NCI-H2227 (cell line): Measurements from ENCODE around the gene MDGA2.
A peak's percentile ranks its signal among the peaks of the same experiment; 100 is the strongest.

Source experiments
- DNase-seq: peaks from one replicate; lab custom pipeline; 2025; ENCODE audit not compliant: unreplicated experiment; lab: John Stamatoyannopoulos, UW

The MDGA2 gene

DNA sequence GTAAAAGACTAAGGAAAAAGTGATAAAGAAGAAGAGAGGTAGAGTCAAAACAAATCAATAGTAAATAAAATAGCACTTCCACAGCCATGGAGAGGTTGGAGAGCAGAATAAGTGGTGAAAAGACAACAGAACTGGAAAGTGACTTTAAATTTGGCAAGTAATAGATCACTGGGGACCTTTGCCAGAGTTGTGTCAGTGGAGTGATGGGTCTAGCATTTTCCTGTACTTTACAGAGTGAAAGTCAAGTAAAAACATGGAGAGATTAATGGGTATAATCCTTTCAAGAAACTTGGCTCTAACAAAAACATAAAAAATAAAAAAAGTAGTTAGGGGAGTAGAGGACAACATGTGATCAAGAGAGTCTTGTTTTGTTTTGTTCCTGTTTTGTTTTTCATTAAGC is 521.7 kb downstream of the MDGA2 start:
- no peak for DNase-seq

DNA sequence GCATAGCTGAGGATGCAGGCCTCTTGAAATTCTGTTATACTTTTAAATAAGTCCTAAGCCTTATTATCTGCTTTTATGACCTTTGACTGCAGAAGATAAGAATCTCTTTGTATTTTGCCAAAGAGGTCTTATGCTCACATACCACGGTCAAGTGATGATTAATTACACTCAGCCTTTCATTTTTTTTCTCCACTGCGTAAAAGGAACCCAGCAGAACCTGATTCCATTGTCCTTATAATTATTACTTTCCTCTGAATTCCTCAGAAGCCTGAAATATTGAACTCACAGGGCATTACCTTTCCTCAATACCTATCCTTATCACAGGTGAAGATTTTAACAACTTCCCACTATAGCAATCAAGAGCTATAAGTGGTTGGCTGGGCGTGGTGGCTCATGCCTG is 525.1 kb downstream of the MDGA2 start:
- DNase-seq, result no peak

DNA sequence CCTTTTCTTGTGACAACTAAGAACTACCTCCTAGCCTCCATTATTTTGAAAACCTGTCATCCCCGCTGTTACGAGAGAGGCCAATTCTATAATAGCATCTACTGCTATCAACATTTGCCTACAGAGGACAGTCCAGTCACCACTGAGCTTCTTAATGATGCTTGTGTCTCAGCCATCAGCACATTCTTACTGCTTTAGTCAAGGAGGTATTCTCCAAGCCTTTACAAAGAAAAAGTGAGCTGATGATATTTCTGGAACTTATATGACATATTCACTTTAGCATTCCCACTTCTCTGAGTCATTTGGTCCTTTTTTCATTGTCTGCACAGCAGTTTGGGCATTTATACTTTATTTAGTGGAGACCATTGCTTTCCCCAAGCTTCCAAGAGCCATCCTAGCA is 526.1 kb downstream of the MDGA2 start:
- DNase-seq, result no peak

DNA sequence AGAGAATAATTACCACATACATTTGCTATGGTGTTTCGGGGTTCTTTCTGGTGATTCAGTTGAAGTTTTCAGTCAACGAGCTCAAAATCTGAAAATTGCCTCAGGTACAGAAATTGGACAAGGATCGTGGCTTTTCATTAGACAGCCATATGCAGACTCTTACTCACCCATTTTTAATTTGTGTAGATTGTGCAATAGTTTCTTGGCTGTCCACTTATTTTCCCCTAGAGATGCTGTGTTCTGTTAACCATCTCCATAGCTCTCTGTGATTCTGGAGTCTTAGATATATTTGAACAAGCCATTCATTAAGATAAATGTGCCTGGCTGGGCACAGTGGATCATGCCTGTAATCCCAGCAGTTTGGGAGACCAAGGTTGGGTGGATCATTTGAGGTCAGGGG is 526.7 kb downstream of the MDGA2 start:
- no peak for DNase-seq

DNA sequence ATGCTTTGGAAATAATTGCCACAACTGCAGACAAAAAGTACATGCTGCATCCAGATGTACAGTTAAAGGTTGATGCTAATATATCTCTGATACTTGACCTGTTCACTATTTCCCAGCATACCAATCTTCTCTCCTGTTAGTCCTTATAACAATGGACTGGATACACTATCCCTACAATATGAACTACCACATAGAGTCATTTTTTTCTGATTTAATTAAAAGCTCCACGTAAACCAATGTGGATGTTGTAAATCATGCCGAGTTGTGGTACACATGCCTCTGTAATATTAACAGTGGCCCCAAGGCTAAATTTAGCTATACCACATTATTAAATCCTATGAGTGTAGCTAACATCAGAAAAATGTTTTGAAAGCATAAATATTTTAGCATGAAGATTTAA is 554.8 kb downstream of the MDGA2 start:
- no peak for DNase-seq

DNA sequence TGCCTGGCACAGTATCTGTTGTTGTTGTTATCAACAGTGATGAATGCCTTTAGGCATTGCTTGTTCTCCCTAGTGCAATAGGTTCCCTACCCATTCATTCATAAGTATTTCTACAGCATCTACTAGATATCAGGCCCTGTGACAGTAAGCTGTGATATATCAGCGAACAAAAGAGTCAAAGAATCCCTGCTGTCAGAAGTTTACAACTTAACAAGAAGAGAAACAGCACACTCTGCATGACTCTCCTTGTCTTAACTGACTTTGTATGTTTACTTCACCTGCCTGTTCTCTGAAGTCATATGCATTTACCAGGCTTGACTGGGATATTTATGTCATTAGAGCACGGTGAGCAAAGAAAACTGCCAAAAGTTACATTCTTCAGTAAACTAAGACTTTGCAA is 571.6 kb downstream of the MDGA2 start:
- no peak for DNase-seq

DNA sequence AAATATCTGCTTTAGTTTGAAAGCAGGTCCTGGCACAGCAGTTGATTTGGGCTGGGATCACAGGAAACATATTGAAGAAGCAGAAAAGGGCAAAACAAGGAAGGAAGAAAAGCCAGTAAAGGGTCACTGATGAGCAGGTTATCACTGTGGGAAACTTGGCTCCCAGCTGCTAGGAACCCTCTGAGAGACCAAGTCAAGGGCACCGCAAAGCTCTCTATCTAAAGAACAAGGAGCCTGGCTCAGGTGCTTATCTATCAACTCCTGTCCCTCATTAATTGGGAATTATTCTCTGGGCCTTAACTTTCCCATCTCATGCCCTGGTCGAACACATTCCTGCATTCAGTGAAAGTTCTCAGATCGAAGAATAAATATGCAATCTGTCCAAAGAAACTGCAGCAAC is 572.9 kb downstream of the MDGA2 start:
- no peak for DNase-seq

DNA sequence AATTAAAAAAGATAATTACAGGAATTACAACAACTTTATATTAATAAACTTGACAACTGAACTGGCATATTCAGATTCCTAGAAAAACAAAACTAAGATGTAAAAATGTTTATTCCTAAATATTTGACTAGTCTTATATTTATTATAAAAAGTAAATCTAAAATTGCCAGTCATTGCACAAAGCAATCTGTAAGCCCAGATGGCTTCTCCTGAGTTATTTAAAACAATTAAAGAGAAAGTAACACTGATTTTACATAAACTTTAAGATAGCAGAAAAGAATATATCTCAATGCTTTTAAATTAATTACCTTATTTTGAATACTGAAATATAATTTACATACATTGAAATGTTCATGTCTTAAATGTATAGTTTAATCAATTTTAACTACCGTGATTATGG is 589.7 kb downstream of the MDGA2 start:
- no peak for DNase-seq

DNA sequence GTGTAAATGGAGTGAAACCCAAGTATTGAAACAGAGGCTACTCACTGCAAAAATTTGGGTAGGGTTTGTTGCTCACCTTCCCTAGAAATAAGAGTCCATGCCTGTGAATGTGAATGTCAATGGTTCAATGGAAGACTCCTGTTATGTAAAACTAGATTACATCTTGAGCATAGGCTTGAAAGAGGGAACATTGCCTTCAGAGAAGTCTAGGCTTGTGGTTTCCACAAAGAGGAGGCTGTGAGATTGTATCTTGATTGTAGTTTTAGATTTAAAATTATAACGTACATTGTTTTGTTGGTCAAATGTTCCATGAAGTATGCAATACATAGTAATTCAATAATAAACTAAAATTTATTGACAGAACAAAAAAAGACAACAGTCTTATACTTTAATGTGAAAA is 610.1 kb downstream of the MDGA2 start:
- no peak for DNase-seq

DNA sequence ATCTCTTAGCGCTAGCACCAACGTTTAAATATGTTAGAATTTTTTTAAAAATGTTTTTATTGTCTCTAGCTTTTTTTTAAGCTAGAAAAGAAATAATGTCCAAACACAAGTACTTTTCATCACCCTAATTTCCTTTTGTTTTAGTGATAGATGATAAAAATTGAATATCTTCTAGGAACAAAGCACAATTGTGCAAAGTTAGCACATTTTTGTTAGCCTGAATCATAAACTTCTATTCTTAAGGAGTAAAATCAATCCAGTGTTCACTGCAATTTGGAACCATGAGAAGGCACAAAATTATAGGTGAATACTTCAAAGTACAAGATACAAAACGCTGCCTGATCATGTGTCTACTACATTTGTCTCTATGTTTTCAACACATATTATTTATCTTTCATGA is 615.4 kb downstream of the MDGA2 start:
- DNase-seq, result no peak

DNA sequence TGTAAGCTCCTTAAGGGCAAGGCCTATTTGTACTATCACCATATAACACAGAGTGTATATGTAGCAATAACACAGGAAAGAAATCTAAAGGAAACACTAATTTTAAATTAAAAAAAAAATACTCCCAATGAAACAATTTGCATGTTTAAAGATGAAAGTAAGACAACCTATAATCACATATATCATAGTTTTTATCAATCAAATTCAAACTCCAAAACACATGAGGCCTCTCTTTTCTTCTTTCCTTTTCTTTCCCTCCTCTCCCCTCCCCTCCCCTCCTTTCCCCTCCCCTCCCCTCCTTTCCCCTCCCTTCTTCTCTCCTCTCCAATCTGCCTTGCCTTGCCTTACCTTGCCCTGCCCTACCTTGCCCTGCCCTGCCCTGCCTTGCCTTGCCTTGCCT is 618.0 kb downstream of the MDGA2 start:
- DNase-seq, result no peak

DNA sequence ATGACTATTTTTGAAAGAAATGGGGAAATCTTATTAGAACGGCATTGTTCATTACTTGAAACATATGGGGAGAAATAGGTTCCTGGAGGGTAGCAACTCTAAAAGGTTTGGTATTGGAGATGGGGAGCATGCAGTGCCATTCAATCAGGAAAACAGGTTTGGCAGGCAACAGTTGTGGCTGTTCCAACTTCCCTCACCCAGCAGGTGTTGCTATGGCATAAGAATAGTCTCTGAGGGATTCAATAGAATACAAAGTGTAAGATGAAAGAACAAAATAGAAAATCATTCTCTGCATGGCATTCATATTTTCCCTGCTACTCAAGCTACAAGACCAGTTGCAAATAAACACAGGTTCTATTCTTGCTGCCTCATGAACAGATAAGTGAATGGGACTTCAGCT is 630.6 kb downstream of the MDGA2 start:
- peak; percentile 4 for DNase-seq

DNA sequence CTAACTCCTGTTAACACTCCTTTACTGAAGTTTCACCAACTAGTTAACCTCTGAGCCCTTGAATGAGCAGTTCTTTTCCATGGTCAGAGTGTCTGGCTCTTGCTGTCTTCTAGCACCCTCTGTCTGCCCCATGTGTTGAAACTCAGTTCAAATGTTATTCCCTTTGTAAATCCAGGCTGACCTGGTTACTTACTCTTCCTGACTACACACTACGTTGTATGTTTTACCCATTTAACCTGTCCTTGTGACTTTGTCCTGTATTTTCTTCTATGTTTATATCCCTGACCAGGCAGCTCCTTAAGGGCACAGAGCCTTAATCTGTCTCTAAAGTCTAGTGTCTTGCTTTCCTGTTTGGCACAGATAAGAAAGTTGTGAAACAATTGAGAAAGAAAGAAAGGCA is 634.9 kb downstream of the MDGA2 start:
- DNase-seq, result no peak

DNA sequence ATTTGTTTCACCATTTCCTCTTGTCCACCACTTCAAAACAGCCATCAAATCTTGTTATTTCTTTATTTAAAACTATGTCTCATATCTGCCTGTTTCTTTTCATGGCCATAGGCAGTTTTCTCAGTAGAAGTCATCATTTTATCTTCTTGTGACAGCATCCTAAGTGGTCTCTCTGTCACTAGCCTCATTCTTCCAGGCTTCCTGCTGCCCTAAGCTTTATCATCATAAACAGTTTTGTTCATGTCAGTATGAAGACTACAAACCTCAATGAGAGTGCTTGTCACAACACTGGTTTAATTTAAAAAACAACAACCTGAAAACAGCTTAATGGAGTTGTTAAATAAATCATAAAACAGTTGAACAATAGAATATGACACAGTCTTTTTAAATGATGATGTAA is 636.1 kb downstream of the MDGA2 start:
- no peak for DNase-seq

DNA sequence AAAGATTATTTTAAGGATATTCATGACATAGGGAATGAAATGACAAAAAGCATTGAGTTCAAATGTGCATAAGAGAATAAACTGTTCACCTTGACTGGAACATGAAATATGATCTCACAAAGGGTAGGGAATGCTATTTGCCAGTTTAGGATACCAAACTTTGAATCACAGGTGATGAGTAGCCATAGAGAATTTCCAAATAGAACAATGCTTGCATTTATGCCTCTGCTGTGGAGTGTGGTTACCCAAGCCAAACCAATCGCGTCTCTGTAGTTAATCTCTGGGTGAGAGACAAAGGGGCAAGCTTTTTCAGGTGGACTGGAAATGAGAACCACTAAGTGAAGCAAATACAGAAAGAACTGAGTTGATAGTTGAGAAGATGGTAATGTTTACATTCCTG is 652.7 kb downstream of the MDGA2 start:
- no peak for DNase-seq

DNA sequence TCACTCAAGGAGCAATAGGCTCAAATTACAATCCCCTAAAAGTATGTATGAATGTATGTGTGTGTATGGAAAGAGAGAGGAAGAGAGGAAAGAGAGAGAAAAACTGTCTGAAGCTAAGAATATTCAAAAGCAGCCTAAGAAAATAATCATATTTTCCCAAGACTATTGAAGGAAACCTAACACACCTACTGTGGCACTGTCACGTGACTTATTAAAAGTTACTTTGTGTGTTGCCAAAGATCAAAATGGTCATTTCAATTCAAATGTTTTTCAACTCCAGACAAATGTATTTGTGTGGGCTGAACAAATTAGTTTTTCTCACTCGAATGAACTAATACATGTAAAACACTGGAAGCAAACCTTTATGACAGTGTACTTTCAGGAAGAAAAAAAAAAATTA is 654.9 kb downstream of the MDGA2 start:
- no peak for DNase-seq

DNA sequence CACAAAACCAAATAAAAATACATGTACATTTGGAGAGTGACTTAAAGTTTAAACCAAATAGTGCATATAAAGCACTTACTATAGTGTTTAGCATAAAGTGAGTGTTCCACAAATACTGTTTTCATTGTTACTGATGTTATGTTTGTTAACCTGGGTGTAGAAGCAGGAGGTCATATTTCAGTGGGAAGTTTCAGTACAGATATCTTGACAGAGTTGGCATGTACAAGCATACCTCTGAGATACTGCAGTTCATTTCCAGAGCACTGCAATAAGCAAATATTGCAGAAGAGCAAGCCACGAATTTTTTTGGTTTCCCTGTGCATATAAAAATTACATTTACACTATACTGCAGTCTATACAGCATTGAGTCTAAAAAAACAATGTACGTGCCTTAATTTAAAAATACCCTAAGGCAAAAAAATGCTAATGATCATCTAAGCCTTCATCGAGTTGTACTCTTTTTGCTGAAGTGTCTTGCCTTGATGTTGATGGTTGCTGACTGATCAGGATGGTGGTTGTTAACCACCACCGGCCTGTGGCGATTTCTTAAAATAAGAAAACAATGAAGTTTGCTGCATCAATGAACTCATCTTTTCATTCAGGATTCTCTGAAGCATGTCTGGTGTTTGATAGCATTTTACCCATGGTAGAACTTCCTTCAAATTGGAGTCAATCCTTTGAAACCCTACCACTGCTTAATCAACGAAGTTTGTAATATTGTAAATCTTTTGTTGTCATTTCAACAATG is 662.7 kb downstream of the MDGA2 start:
- DNase-seq, result no peak

DNA sequence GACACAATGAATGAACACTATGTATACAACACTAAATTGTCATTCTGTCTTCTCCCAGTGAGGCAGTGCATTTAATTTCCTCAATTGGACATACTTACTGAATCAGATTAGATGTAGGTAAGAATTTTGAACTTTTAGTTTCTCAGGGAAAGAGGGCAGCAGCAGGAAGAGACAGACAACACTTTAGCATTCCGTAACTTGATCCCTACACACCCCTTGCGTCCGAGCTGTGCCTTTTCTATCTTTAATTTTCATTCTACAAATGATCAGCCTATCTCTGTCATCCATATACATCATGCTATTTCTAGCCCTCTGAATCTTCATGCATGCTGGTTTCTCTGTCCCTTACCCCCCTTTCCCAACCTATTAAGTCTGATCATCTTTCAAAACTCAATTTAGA is 665.8 kb downstream of the MDGA2 start:
- no peak for DNase-seq

DNA sequence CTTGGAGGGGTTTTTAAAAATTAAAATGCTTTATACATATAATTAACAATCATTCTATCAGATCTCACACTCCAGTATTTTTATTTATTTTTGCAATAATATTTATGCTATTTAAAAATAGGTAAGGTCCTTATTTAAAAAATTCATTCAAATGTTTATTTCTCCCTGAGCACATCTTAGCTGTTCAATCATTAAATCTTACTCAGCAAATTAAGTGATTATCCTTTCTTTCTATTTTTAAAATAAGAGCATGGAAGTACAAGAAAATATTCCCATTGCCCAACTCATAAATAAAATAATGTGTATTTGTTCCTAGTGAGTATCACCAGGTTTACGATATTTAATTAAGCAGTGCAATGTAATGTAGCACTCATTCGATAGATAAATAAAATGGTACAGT is 666.7 kb downstream of the MDGA2 start:
- no peak for DNase-seq

DNA sequence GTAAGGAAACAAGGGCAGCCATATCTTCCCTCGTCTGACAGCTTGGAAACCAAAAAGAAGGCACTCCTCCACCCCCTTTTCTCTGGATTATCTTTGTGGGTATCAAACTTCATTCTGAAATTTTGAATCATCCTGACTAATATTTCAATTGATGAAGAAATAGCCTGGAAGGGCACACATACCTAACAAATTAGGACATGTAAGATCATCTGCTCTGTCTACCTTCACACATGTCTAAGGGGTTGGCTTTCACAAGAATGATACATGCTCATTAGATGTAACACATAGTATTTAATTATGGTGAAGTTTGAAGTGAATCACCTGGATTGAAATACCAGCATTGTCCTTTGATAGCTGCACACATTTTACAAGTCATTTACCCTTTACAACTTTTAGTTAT is 675.7 kb downstream of the MDGA2 start:
- no peak for DNase-seq

DNA sequence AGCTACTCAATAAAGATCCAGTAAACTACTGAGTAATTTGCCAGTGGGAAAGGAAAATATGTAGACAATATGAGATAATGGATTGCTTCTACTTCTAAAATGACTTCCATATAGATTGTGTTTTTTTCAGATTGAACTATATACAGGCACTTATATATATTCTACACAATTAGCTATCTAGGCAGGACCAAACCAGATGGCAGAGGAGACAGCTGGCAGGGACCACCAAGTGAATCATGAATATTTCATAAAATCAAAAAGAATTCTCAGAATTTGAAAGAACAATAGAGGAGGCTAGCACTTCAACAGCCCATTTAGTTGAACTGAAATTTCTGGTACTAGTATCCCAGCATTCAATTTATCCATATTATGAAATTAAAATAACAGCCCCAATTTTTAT is 685.8 kb downstream of the MDGA2 start:
- DNase-seq, result no peak

DNA sequence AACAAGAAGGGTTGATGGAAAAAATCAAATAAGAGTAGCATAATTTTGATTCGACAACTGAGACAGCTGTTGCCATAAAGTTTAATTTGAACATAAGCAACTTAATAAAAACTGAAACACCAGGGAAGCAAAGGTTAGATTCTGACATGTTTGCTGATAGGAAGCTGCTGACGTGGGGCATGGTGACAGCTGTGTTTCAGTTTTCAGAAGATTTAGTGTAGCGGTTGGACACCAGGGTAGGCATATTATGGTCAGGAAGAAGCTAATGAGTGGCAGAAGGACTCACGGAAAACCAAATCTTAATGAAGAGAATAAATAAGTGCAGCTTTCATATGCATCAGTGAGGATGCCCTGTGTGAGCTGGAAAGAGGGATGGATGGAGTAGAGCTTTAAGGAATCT is 687.1 kb downstream of the MDGA2 start:
- DNase-seq, result no peak

DNA sequence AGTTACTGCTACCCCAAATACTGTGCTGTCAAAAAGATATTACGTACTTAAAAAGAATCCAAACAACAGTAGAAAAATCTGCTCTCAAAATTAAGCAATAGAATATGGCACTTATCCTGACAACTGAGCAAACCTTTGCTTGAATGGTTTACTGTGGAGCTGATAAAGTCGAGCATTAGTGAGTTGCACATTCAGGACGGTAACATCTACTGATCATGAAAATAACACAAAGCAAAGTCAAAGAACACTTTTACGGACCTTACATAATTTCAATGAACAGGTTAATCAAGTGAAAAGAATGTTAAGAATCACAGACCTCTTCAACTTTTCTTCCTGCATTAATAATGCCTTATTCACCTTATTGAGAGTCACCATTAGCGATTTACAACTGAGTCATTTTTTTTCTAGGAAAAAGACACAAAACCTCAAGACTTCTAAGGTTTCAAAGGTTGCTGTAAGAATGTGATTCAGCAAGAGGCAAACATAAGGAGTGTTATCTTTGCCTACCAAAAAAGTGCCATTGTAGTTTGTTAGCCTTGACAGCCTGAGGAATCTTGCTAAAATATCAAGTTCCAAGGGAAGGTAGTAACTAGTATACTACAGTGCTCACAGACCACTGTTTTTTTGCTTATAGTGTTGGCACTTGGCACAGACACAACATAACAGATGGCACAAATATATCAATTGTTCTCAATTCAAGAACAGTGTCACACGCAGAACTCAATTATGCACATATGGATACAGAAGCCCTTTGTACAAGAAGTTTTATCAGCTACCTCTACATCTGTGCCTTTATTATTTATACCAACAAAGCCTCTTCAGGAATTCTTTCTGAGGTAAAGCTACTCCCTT is 689.6 kb downstream of the MDGA2 start:
- no peak for DNase-seq
